IMR-90 (cell line): ENCODE data around the gene RAD51B. TPM values are rescaled to one million over a fixed set of nuclear protein-coding genes. Genes with fewer than 3 reads are reported as not detected.

ENCODE experiments used
- ATAC-seq: fragments of 200-7000 bp; cut with Tn5 transposase; 2 replicates; pipeline ENCODE4 v1.9.1; 2020; ENCODE audit warnings: low read depth, mild to moderate bottlenecking, moderate library complexity
- BruUV-seq: library from RNA; stranded (reverse); fragments of 400-500 nt; replicated peaks from 2 replicates; lab custom pipeline; 2021; lab: Mats Ljungman, UMichigan
- CTCF ChIA-PET: fragments of 300-600 bp; formaldehyde crosslinking; extraction: SDS; loops from one replicate; lab custom pipeline; 2021; ENCODE audit warnings: antibody characterized with exemption; lab: Yijun Ruan, JAX
- POLR2A ChIA-PET: fragments of 300-600 bp; sonication (Branson Sonifier 250); formaldehyde crosslinking; loops from one replicate; lab custom pipeline; 2022; ENCODE audit warnings: antibody characterized with exemption; ENCODE audit not compliant: unreplicated experiment; lab: Charles Lee
- DNase-seq: peaks from one replicate; pipeline ENCODE4 v3.0.0; 2013
- H2AFZ ChIP-seq: replicated peaks from 2 replicates; pipeline ENCODE3; 2013; ENCODE audit warnings: low read length, mild to moderate bottlenecking; ENCODE audit not compliant: poor library complexity
- H2AK5ac ChIP-seq: 2 replicates; pipeline ENCODE4 v1.6.1; 2013; ENCODE audit warnings: low read depth, low read length, inconsistent platforms
- H2AK9ac ChIP-seq: replicated peaks from 2 replicates; pipeline ENCODE3; 2013; ENCODE audit warnings: mild to moderate bottlenecking, low read depth, low read length, moderate library complexity; ENCODE audit not compliant: poor library complexity
- H2BK120ac ChIP-seq: 2 replicates; pipeline ENCODE4 v1.6.1; 2013; ENCODE audit warnings: low read depth, low read length, inconsistent platforms
- H2BK15ac ChIP-seq: 3 replicates; pipeline ENCODE4 v1.6.1; 2013; ENCODE audit warnings: low read depth, low read length, inconsistent platforms
- H2BK20ac ChIP-seq: 2 replicates; pipeline ENCODE4 v1.6.1; 2013; ENCODE audit warnings: low read depth, mild to moderate bottlenecking, inconsistent platforms, low read length, moderate library complexity
- H2BK5ac ChIP-seq: 2 replicates; pipeline ENCODE4 v1.6.1; 2013; ENCODE audit warnings: mild to moderate bottlenecking, low read depth, low read length, inconsistent platforms; ENCODE audit not compliant: poor library complexity, severe bottlenecking
- H3K14ac ChIP-seq: replicated peaks from 2 replicates; pipeline ENCODE4 v1.6.1; 2013; ENCODE audit warnings: low read depth, low read length, inconsistent platforms
- H3K18ac ChIP-seq: 2 replicates; pipeline ENCODE4 v1.6.1; 2013; ENCODE audit warnings: low read depth, low read length, control low read depth
- H3K23ac ChIP-seq: 2 replicates; pipeline ENCODE4 v1.6.1; 2013; ENCODE audit warnings: low read depth, low read length, inconsistent platforms
- H3K27ac ChIP-seq: 2 replicates; pipeline ENCODE4 v1.5.1; 2013; ENCODE audit warnings: mild to moderate bottlenecking, control low read depth, low read length; ENCODE audit not compliant: insufficient read depth
- H3K27me3 ChIP-seq: 2 replicates; pipeline ENCODE4 v1.6.1; 2013; ENCODE audit warnings: low read length; ENCODE audit not compliant: control insufficient read depth, insufficient read depth
- H3K36me3 ChIP-seq: 2 replicates; pipeline ENCODE4 v1.6.1; 2013; ENCODE audit warnings: low read length, mixed read lengths; ENCODE audit not compliant: control insufficient read depth, insufficient read depth
- H3K4ac ChIP-seq: 2 replicates; pipeline ENCODE4 v1.6.1; 2013; ENCODE audit warnings: low read depth, low read length, inconsistent platforms
- H3K4me1 ChIP-seq: 2 replicates; pipeline ENCODE4 v1.6.1; 2013; ENCODE audit warnings: low read length, mixed read lengths; ENCODE audit not compliant: control insufficient read depth, insufficient read depth
- H3K4me2 ChIP-seq: 2 replicates; pipeline ENCODE4 v1.6.1; 2013; ENCODE audit warnings: low read depth, mild to moderate bottlenecking, control low read depth, low read length, moderate library complexity
- H3K4me3 ChIP-seq: 2 replicates; pipeline ENCODE4 v1.5.1; 2013; ENCODE audit warnings: low read depth, mild to moderate bottlenecking, control low read depth, low read length, moderate library complexity; ENCODE audit not compliant: insufficient read depth
- H3K56ac ChIP-seq: 2 replicates; pipeline ENCODE4 v1.6.1; 2013; ENCODE audit warnings: low read length, inconsistent platforms; ENCODE audit not compliant: insufficient read depth; ENCODE audit errors: extremely low read depth
- H3K79me1 ChIP-seq, 2 experiments: 2 replicates each; pipeline ENCODE4 v1.6.1; 2013; ENCODE audit warnings: low read length in 2 of 2, inconsistent platforms in 1 of 2, low read depth in 1 of 2
- H3K9ac ChIP-seq: 2 replicates; pipeline ENCODE4 v1.6.1; 2013; ENCODE audit warnings: low read depth, low read length, control low read depth
- H3K9me1 ChIP-seq: 2 replicates; pipeline ENCODE4 v1.6.1; 2013; ENCODE audit warnings: low read length, inconsistent platforms; ENCODE audit not compliant: insufficient read depth
- H3K9me3 ChIP-seq: 2 replicates; pipeline ENCODE4 v1.6.1; 2013; ENCODE audit warnings: low read length; ENCODE audit not compliant: control insufficient read depth, insufficient read depth
- H4K20me1 ChIP-seq: 2 replicates; pipeline ENCODE4 v1.6.1; 2013; ENCODE audit warnings: low read length, inconsistent platforms; ENCODE audit not compliant: insufficient read depth
- H4K5ac ChIP-seq: 2 replicates; pipeline ENCODE4 v1.6.1; 2013; ENCODE audit warnings: mild to moderate bottlenecking, low read depth, low read length, control low read depth
- H4K8ac ChIP-seq, 2 experiments: 2 replicates each; pipeline ENCODE4 v1.6.1; 2013; ENCODE audit warnings: low read depth in 2 of 2, low read length in 2 of 2, control low read depth in 1 of 2, inconsistent platforms in 1 of 2
- H4K91ac ChIP-seq: 2 replicates; pipeline ENCODE4 v1.6.1; 2013; ENCODE audit warnings: low read depth, low read length, inconsistent platforms; ENCODE audit not compliant: insufficient read depth
- CEBPB ChIP-seq: IDR thresholded peaks from 2 replicates; pipeline ENCODE4 v1.6.1; 2012; ENCODE audit warnings: low read depth, low read length, improper control_type of control experiment
- FOS ChIP-seq: fragments of 150-350 bp; IDR thresholded peaks from 2 replicates; pipeline ENCODE4 v1.6.1; 2016; ENCODE audit warnings: low read depth, low read length
- RCOR1 ChIP-seq: IDR thresholded peaks from 2 replicates; pipeline ENCODE4 v1.6.1; 2012; ENCODE audit warnings: mild to moderate bottlenecking, low read length, improper control_type of control experiment; ENCODE audit not compliant: insufficient replicate concordance
- RFX5 ChIP-seq: IDR thresholded peaks from 2 replicates; pipeline ENCODE4 v1.8.0; 2012; ENCODE audit warnings: low read depth, mild to moderate bottlenecking, low read length, moderate library complexity
- WGBS, 2 experiments: methylation state at CpG; one replicate each; pipeline versions ENCODE4 v1.1.5 to v1.1.7; 2013; ENCODE audit warnings: missing lambda C conversion rate in 2 of 2; ENCODE audit not compliant: insufficient read length in 1 of 2; ENCODE audit errors: extremely low coverage in 2 of 2; 5-methylcytosine and 5-hydroxymethylcytosine counted together
- dilution Hi-C: fragments of 300-500 bp; cut with HindIII; formaldehyde crosslinking; loops from one replicate; pipeline ENCODE4 v1.14.3; 2018; ENCODE audit warnings: low sequenced_read_pairs; ENCODE audit not compliant: unreplicated experiment
- in situ Hi-C: fragments of 300-500 bp; cut with MboI; formaldehyde crosslinking; loops from 3 replicates; pipeline ENCODE4 v1.14.3; 2019; ENCODE audit warnings: low sequenced_read_pairs, inconsistent platforms, mixed read lengths
- intact Hi-C: fragments of 100-400 bp; cut with micrococcal nuclease; formaldehyde crosslinking; loops from 2 replicates; pipeline ENCODE4 v1.10.0; 2022
- polyA plus RNA-seq, 3 experiments: library from polyadenylated mRNA; depleted of rRNA; stranded (reverse); fragments of >200 nt; gene quantifications; 2 replicates each; pipeline ENCODE4 v1.2.3, GENCODE V29; 2012; ENCODE audit warnings: low replicate concordance in 1 of 3
- total RNA-seq: library from RNA; depleted of rRNA; stranded (reverse); fragments of >200 nt; gene quantifications from 2 replicates; pipeline ENCODE4 v1.2.3, GENCODE V29; 2012
- TF ChIP-seq, protein P1 (sequence below): fragments of 150-350 bp; IDR thresholded peaks from 2 replicates; pipeline ENCODE4 v1.6.1; 2016; ENCODE audit warnings: low read depth, mild to moderate bottlenecking, low read length, moderate library complexity, borderline replicate concordance

The RAD51B gene
- total and polyA plus RNA-seq, 2 of the 4 experiments (the other 2 are of a cell fraction): 5.1 to 18.8 TPM

DNA sequence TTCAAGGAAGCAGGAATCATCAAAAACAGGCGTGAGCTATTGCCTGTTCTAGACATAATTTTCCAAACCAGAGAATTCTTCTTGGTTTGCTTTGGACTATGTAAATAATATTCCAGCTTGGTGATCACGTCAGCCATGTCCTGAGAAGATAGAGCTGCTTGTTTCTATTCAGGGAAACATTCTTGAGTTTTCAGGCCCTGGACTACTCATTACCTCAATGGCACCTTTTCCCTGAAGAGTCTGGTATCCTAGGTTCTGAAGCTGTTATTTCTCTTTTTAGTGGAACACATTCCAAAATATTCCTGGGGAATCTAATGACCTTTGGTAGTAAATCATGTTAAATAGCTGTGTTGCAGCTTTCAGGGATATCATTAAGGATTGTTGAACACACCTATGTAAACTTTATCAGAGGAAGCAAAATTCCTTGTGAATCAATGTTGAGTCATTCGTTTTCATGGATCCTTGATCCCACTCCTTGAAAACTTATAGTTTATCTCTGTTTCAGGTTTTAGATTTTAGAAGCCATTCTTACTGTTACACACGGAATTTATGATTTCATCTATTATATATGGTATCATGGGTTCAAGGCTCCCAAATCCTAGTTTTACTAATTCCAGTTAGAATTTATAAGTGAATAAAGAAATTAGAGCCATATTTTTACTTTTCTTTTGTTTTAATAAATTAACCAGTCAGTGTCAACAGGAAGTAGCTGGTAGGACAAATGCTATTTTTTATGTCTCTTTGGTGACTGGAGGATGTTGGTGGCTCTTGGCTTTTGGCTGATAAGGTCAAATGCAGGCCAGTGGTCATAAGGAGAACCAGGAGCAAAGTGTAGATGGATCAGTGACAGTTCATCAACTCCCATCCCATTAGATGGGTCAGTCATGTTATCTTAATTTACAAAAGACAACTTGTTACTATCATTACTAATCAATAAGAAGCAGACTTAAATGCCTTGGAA lies 593.2 kb downstream of the RAD51B start:
- Histone ChIP-seq H3K9me3 (no peaks in the 10 kb centered on the region), H3K79me1 (no peaks in the 10 kb centered on the region), H2BK20ac (peak overlapping the region; percentile 61), H2AFZ (no peak overlapping the region), H4K8ac (peak overlapping the region in 1 of 2 experiments; percentile 38; a peak in 1 of 4 replicates), H2AK9ac (no peak overlapping the region), H4K20me1 (no peaks in the 10 kb centered on the region), H3K9ac (no peak overlapping the region), H3K14ac (peak overlapping the region; percentile 71), H3K4me2 (no peak overlapping the region), H2BK120ac (peak overlapping the region; percentile 77), H4K5ac (no peak overlapping the region), H3K4me1 (peaks cover 7% of the 10 kb centered on the region), H2BK5ac (no peak overlapping the region), H3K9me1 (peaks cover 9% of the 10 kb centered on the region), H3K23ac (peak overlapping the region; percentile 23; the same call in 1 of the 2 replicates), H3K27ac (no peak overlapping the region), H3K36me3 (no peaks in the 10 kb centered on the region), H3K18ac (no peak overlapping the region), H3K27me3 (no peaks in the 10 kb centered on the region), H3K4me3 (no peak overlapping the region), H2BK15ac (peak overlapping the region; percentile 66; the same call in 1 of the 3 replicates), H3K4ac (peak overlapping the region; percentile 81), H2AK5ac (peak overlapping the region; percentile 87), H4K91ac (peak overlapping the region; percentile 53; the same call in 1 of the 2 replicates), H3K56ac (no peak overlapping the region)
- dilution Hi-C loops: no loop called here
- ATAC-seq (no peak), DNase-seq (no peak)
- CTCF ChIA-PET: interaction anchor here (0.6 kb wide), 1 partner anchor 22 kb away, joined by 3 read pairs; no protein-coding TSS in a partner anchor
- POLR2A ChIA-PET: no interaction called here
- no TSS peak for BruUV-seq
- intact Hi-C loops: no loop called here
- WGBS, 2 experiments: no CpG with 5 or more reads among the region's 4 CpGs
- TF ChIP-seq CEBPB (no peak), RFX5 (no peak), FOS (no peak), RCOR1 (no peak)
- TF ChIP-seq, protein P1, sequence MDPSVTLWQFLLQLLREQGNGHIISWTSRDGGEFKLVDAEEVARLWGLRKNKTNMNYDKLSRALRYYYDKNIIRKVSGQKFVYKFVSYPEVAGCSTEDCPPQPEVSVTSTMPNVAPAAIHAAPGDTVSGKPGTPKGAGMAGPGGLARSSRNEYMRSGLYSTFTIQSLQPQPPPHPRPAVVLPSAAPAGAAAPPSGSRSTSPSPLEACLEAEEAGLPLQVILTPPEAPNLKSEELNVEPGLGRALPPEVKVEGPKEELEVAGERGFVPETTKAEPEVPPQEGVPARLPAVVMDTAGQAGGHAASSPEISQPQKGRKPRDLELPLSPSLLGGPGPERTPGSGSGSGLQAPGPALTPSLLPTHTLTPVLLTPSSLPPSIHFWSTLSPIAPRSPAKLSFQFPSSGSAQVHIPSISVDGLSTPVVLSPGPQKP: no peak
- in situ Hi-C loops: no loop called here
